ENCODE results near the gene PRLR. TPM values are rescaled to one million over a fixed set of nuclear protein-coding genes. Genes with fewer than 3 reads are reported as not detected.

PRLR gene
- total and polyA plus RNA-seq, 4 donors, result 3.5 to 44.5 (median 14.3) TPM

DNA sequence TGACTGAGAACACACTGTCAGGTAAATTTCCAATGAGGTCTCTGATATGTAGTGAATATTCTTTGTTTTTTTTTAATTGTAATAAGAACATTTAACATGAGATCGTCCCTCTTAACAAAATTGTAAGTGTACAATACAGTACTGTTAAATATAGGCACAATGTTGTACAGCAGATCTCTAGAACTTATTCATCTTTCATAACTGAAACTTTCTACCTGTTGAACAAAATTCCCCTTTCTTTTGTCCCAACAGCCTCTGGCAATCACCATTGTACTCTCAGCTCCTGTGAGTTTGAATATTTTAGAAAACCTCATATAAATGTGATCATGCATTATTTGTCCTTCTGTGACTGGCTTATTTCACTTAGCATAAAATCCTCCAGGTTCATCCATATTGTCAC, 10.6 kb upstream of the PRLR start:
- WGBS, result 90% methylated on average over 1 of the region's 1 CpG
- TF ChIP-seq FOXA1 (IDR thresholded peaks at IDR 0.05), result no peak
- TF ChIP-seq REST (IDR thresholded peaks at IDR 0.05), result no peak
- TF ChIP-seq GABPA (IDR thresholded peaks at IDR 0.05 in 1 of 2, conservative IDR thresholded peaks at IDR 0.05 in 1 of 2), result no peak
- no peak for TF ChIP-seq NR2F2 (IDR thresholded peaks at IDR 0.05)
- no peak for TF ChIP-seq TAF1 (conservative IDR thresholded peaks at IDR 0.05)
- no peak for TF ChIP-seq EGR1 (IDR thresholded peaks at IDR 0.05; ENCODE audit: low read depth in 2 of 2)
- TF ChIP-seq RXRA (IDR thresholded peaks at IDR 0.05), result no peak
- no peak for TF ChIP-seq ATF3 (IDR thresholded peaks at IDR 0.05)
- no peak for TF ChIP-seq JUND (IDR thresholded peaks at IDR 0.05)
- peaks cover 0 to 10% (median 9%) of the 10 kb centered on the region in 4 donors for H3K4me1 ChIP-seq (ENCODE audit: control insufficient read depth in 4 of 4, insufficient read depth in 4 of 4, low read length in 3 of 4)
- no peak overlapping the region for H3K4me3 ChIP-seq (ENCODE audit: low read depth in 1 of 3, low read length in 3 of 3)
- H3K9ac ChIP-seq (ENCODE audit: low read depth in 1 of 2, low read length in 2 of 2), result no peak overlapping the region
- H3K27me3 ChIP-seq (ENCODE audit: control insufficient read depth in 4 of 4, insufficient read depth in 4 of 4, low read length in 3 of 4), result no peaks in the 10 kb centered on the region
- no peak for DNase-seq (ENCODE audit: low spot score)
- no peak overlapping the region for H3K27ac ChIP-seq (ENCODE audit: low read depth in 1 of 2, low read length in 2 of 2)
- no peaks in the 10 kb centered on the region for H3K36me3 ChIP-seq (ENCODE audit: control insufficient read depth in 4 of 4, insufficient read depth in 3 of 4, low read depth in 1 of 4, low read length in 3 of 4)
- no peaks in the 10 kb centered on the region for H3K9me3 ChIP-seq (ENCODE audit: control insufficient read depth in 4 of 4, low read length in 3 of 4)

DNA sequence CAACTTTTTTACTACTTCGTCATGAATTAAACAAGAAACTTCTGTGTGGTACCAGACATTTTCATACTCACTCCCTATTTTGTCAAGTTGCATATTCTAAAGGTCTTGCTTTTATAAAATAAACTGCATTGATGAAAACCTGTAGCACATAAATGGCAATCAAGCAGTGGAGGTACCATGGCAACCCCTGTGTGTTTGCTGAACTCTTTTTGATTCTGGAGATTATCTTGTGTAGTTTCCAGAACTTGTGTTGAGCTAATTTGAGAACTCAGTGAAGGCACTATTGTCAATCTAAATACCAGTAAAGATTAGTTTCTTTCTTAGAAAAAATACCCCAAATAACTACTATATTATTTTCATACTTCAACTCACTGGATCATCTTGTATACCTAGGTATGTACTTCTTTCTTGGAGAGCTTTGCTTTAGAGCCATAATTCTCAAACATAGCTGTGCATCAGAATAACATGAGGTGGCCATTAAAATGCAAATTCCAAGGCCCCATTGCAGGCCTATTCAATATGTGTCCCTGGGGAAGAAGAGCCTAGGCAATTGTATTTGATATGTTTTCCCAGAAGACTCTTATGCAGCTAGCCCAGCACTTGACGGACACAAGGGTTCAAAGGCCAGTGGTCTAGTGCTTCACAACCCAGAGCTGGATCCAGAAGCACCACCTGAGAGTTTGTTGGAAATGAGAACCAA, 9.8 kb upstream of the PRLR start:
- Histone ChIP-seq H3K27me3 (ENCODE audit: control insufficient read depth in 4 of 4, insufficient read depth in 4 of 4, low read length in 3 of 4) (no peaks in the 10 kb centered on the region), H3K27ac (ENCODE audit: low read depth in 1 of 2, low read length in 2 of 2) (no peak overlapping the region), H3K9me3 (ENCODE audit: control insufficient read depth in 4 of 4, low read length in 3 of 4) (no peaks in the 10 kb centered on the region), H3K9ac (ENCODE audit: low read depth in 1 of 2, low read length in 2 of 2) (no peak overlapping the region), H3K4me1 (ENCODE audit: control insufficient read depth in 4 of 4, insufficient read depth in 4 of 4, low read length in 3 of 4) (peaks cover 0 to 10% (median 9%) of the 10 kb centered on the region in 4 donors), H3K36me3 (ENCODE audit: control insufficient read depth in 4 of 4, insufficient read depth in 3 of 4, low read depth in 1 of 4, low read length in 3 of 4) (no peaks in the 10 kb centered on the region), H3K4me3 (ENCODE audit: low read depth in 1 of 3, low read length in 3 of 3) (no peak overlapping the region)
- 86% methylated on average over 2 of the region's 2 CpGs for WGBS
- TF ChIP-seq SP1 (IDR thresholded peaks at IDR 0.05) (no peak), RXRA (IDR thresholded peaks at IDR 0.05) (no peak), HNF4G (IDR thresholded peaks at IDR 0.05) (no peak), FOXA2 (IDR thresholded peaks at IDR 0.05) (no peak)
- DNase-seq (ENCODE audit: low spot score), result no peak

- peaks cover 0 to 10% (median 9%) of the 10 kb centered on the region in 4 donors for H3K4me1 ChIP-seq (ENCODE audit: control insufficient read depth in 4 of 4, insufficient read depth in 4 of 4, low read length in 3 of 4)
- DNase-seq (ENCODE audit: low spot score), result no peak
- H3K4me3 ChIP-seq (ENCODE audit: low read depth in 1 of 3, low read length in 3 of 3), result no peak overlapping the region
- H3K27me3 ChIP-seq (ENCODE audit: control insufficient read depth in 4 of 4, insufficient read depth in 4 of 4, low read length in 3 of 4), result no peaks in the 10 kb centered on the region
- no peaks in the 10 kb centered on the region for H3K9me3 ChIP-seq (ENCODE audit: control insufficient read depth in 4 of 4, low read length in 3 of 4)
- H3K9ac ChIP-seq (ENCODE audit: low read depth in 1 of 2, low read length in 2 of 2), result no peak overlapping the region
- WGBS, result 98% methylated on average over 7 of the region's 7 CpGs
- no peaks in the 10 kb centered on the region for H3K36me3 ChIP-seq (ENCODE audit: control insufficient read depth in 4 of 4, insufficient read depth in 3 of 4, low read depth in 1 of 4, low read length in 3 of 4)
- no peak overlapping the region for H3K27ac ChIP-seq (ENCODE audit: low read depth in 1 of 2, low read length in 2 of 2)
- TF ChIP-seq TAF1 (conservative IDR thresholded peaks at IDR 0.05) (no peak), REST (IDR thresholded peaks at IDR 0.05) (no peak), JUND (IDR thresholded peaks at IDR 0.05) (no peak), FOXA1 (IDR thresholded peaks at IDR 0.05) (no peak), HNF4G (IDR thresholded peaks at IDR 0.05) (no peak), GABPA (IDR thresholded peaks at IDR 0.05 in 1 of 2, conservative IDR thresholded peaks at IDR 0.05 in 1 of 2) (no peak), YY1 (IDR thresholded peaks at IDR 0.05) (no peak), ZBTB33 (IDR thresholded peaks at IDR 0.05) (no peak), HNF4A (conservative IDR thresholded peaks at IDR 0.05) (no peak)
- TF ChIP-seq, protein P1, sequence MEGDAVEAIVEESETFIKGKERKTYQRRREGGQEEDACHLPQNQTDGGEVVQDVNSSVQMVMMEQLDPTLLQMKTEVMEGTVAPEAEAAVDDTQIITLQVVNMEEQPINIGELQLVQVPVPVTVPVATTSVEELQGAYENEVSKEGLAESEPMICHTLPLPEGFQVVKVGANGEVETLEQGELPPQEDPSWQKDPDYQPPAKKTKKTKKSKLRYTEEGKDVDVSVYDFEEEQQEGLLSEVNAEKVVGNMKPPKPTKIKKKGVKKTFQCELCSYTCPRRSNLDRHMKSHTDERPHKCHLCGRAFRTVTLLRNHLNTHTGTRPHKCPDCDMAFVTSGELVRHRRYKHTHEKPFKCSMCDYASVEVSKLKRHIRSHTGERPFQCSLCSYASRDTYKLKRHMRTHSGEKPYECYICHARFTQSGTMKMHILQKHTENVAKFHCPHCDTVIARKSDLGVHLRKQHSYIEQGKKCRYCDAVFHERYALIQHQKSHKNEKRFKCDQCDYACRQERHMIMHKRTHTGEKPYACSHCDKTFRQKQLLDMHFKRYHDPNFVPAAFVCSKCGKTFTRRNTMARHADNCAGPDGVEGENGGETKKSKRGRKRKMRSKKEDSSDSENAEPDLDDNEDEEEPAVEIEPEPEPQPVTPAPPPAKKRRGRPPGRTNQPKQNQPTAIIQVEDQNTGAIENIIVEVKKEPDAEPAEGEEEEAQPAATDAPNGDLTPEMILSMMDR (IDR thresholded peaks at IDR 0.05; ENCODE audit: low read depth, low read length, missing input control), result no peak
Measured at GRCh38 chr5:35239476-35239875, 9.2 kb upstream of the PRLR start.

Measured in liver (tissue), 9 donors.